Ishikawa (cell line): ENCODE results near the gene ICA1.

Source experiments
- CEBPB ChIP-seq: IDR thresholded peaks from 2 replicates; pipeline ENCODE4 v1.6.1; 2012
- CREB1 ChIP-seq: IDR thresholded peaks from 2 replicates; pipeline ENCODE4 v1.6.1; 2012; ENCODE audit warnings: low read depth
- EGR1 ChIP-seq: IDR thresholded peaks from 2 replicates; pipeline ENCODE4 v1.6.1; 2012
- EP300 ChIP-seq: IDR thresholded peaks from 2 replicates; pipeline ENCODE4 v1.6.1; 2012; ENCODE audit warnings: borderline replicate concordance
- TAF1 ChIP-seq: IDR thresholded peaks from 2 replicates; pipeline ENCODE4 v1.6.1; 2012; ENCODE audit warnings: low read depth, mild to moderate bottlenecking
- ZBTB7A ChIP-seq: IDR thresholded peaks from 2 replicates; pipeline ENCODE4 v1.6.1; 2012; ENCODE audit warnings: low read depth
- TF ChIP-seq, protein P1 (sequence below): IDR thresholded peaks from 2 replicates; pipeline ENCODE4 v1.6.1; 2012
- TF ChIP-seq, protein P2 (sequence below): IDR thresholded peaks from 2 replicates; pipeline ENCODE4 v1.6.1; 2012

DNA sequence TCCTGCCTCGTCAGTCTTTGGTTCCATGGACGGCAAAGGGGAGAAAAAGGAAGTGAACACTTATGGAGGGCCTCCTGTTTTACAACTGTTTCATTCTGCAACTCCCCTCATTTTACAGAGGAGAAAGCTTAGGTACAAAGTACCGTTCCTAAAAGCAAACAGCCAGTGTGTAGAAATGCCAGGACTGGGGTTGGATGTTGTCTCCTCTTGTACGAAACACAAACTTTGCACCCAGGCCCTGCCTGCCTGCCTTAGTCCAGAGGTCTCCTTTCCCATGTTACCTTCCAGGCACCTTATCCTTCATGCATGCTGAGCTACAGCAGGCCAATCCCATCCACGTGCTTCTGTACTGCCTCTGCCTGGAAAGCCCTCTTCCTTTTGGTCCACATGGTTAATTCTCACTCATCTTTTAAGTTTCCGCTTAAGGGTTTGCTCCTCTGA lies 86.0 kb downstream of the ICA1 start:
- TF ChIP-seq CEBPB (no peak), ZBTB7A (no peak), EP300 (no peak), CREB1 (no peak), TAF1 (no peak), EGR1 (no peak)
- TF ChIP-seq, protein P1, sequence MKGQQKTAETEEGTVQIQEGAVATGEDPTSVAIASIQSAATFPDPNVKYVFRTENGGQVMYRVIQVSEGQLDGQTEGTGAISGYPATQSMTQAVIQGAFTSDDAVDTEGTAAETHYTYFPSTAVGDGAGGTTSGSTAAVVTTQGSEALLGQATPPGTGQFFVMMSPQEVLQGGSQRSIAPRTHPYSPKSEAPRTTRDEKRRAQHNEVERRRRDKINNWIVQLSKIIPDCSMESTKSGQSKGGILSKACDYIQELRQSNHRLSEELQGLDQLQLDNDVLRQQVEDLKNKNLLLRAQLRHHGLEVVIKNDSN, result no peak
- TF ChIP-seq, protein P2, sequence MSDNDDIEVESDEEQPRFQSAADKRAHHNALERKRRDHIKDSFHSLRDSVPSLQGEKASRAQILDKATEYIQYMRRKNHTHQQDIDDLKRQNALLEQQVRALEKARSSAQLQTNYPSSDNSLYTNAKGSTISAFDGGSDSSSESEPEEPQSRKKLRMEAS, result no peak
